ENCODE data around the gene PTX3.

Gene PTX3

GRCh38 chr3:157442729-157443128, 6.1 kb downstream of the PTX3 start:
- no peak for DNase-seq (ENCODE audit: low spot score)
- Histone ChIP-seq H2BK120ac (ENCODE audit: low read depth, low read length) (no peak overlapping the region), H3K9ac (ENCODE audit: low read depth, low read length, poor library complexity) (no peak overlapping the region), H3K9me3 (replicated peaks in 1 of 2; ENCODE audit: control insufficient read depth in 2 of 2, insufficient read depth in 1 of 2, low read depth in 1 of 2, low read length in 2 of 2) (peaks cover 0 to 48% of the 10 kb centered on the region in 2 donors), H2AK5ac (ENCODE audit: low read depth, low read length) (no peak overlapping the region), H3K4ac (ENCODE audit: low read length) (no peak overlapping the region), H3K36me3 (replicated peaks in 1 of 2; ENCODE audit: control insufficient read depth in 2 of 2, insufficient read depth in 2 of 2, low read length in 2 of 2) (peaks cover 7 to 71% of the 10 kb centered on the region in 2 donors), H3K4me1 (ENCODE audit: control insufficient read depth in 2 of 2, insufficient read depth in 1 of 2, low read depth in 1 of 2, low read length in 2 of 2) (peaks cover 7 to 22% of the 10 kb centered on the region in 2 donors), H3K4me3 (ENCODE audit: low read length in 2 of 2) (no peak overlapping the region), H2BK15ac (ENCODE audit: low read length) (no peak overlapping the region), H3K14ac (ENCODE audit: low read length) (no peak overlapping the region), H4K8ac (ENCODE audit: low read depth, low read length) (no peak overlapping the region), H4K91ac (ENCODE audit: low read depth, low read length, poor library complexity) (no peak overlapping the region), H3K27me3 (ENCODE audit: control insufficient read depth in 3 of 3, insufficient read depth in 3 of 3, low read depth in 1 of 3, low read length in 3 of 3) (no peaks in the 10 kb centered on the region), H2BK12ac (ENCODE audit: low read length) (no peak overlapping the region), H2BK5ac (ENCODE audit: low read length) (no peak overlapping the region), H2AFZ (ENCODE audit: low read length) (no peak overlapping the region), H3K18ac (ENCODE audit: low read length) (no peak overlapping the region), H3K4me2 (ENCODE audit: insufficient read depth, low read length, poor library complexity, severe bottlenecking) (no peak overlapping the region), H3K79me1 (ENCODE audit: low read depth, low read length) (no peaks in the 10 kb centered on the region), H3K23ac (ENCODE audit: low read depth, low read length, poor library complexity) (no peak overlapping the region), H3K27ac (replicated peaks; ENCODE audit: low read length) (no peak overlapping the region)
- no CpG with 5 or more reads among the region's 2 CpGs for WGBS, 2 donors (ENCODE audit: extremely low coverage in 2 of 2, insufficient read length in 2 of 2, insufficient replicate concordance in 1 of 2)

DNA sequence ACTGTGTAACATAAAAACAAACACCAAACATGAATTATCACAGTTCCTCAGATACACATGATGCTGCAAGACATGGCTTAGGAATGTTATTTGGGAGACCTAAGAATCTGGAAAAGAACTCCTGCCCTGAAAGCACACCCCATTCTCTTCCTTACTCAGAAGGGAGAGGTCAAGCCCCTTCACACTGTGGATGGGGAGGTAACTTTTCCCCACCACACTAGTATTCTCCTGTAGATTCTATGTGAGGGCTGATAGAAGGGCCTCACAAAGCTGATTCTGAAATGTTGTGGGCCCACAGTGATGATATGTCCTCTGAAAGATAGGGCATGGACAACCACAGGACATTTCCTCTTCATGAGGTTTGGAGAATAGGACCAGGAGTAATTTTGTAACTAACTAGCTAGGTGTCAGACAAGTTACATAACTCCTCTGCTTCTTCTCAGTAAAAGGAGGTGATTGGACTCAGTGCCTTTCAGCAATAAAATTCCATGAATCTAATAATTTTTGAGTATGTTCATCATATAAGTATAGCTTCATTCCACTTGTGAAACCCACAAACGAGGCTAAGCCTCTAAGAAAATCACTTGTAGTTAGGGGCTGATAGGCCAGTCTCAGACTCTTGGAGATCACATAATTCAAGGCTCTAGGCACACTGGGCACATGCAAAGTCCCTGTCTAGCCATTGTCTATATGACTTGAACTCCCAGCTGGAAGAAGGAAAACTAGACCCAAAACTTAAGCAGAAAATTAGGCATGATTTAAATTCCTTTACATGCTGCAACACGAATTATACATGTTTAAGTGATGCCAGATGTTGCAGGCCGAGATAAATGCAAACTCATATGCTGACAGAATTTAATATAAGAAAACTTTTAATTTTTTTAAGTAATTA, 7.5 kb downstream of the PTX3 start:
- no peak overlapping the region for H3K27ac ChIP-seq (replicated peaks; ENCODE audit: low read length)
- H3K79me1 ChIP-seq (ENCODE audit: low read depth, low read length) = no peaks in the 10 kb centered on the region
- WGBS, 2 donors (ENCODE audit: extremely low coverage in 2 of 2, insufficient read length in 2 of 2, insufficient replicate concordance in 1 of 2) = no CpG with 5 or more reads among the region's 3 CpGs

DNA sequence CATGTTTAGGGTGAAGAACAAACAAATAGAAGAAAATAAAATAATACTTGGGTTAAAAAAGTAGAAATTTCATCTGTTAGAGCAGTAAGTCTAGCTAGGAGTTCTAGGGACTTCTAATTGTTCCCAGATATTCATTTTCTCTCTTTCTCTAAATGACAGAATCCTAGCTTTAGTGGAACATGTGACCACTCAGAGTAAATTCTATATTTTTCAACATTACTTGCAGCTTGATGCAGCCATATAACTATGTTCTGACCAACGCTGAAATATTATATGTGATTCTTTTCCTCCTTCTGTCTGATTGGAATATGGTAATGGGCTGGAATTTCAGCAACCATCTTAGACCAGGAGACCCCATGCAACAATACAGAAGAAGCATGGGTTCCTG, 8.1 kb downstream of the PTX3 start:
- H2BK5ac ChIP-seq (ENCODE audit: low read length) = no peak overlapping the region
- H3K4me3 ChIP-seq (ENCODE audit: low read length in 2 of 2) = no peak overlapping the region
- H2BK120ac ChIP-seq (ENCODE audit: low read depth, low read length) = no peak overlapping the region
- H3K9me3 ChIP-seq (replicated peaks in 1 of 2; ENCODE audit: control insufficient read depth in 2 of 2, insufficient read depth in 1 of 2, low read depth in 1 of 2, low read length in 2 of 2) = peaks cover 0 to 60% of the 10 kb centered on the region in 2 donors
- H2BK15ac ChIP-seq (ENCODE audit: low read length) = no peak overlapping the region
- no peak overlapping the region for H2AFZ ChIP-seq (ENCODE audit: low read length)
- DNase-seq (ENCODE audit: low spot score) = no peak
- H3K18ac ChIP-seq (ENCODE audit: low read length) = no peak overlapping the region
- no peak overlapping the region for H2BK12ac ChIP-seq (ENCODE audit: low read length)
- peaks cover 7 to 50% of the 10 kb centered on the region in 2 donors for H3K36me3 ChIP-seq (replicated peaks in 1 of 2; ENCODE audit: control insufficient read depth in 2 of 2, insufficient read depth in 2 of 2, low read length in 2 of 2)
- H2AK5ac ChIP-seq (ENCODE audit: low read depth, low read length) = no peak overlapping the region
- H3K79me1 ChIP-seq (ENCODE audit: low read depth, low read length) = no peaks in the 10 kb centered on the region
- H3K27me3 ChIP-seq (ENCODE audit: control insufficient read depth in 3 of 3, insufficient read depth in 3 of 3, low read depth in 1 of 3, low read length in 3 of 3) = no peaks in the 10 kb centered on the region
- peaks cover 5 to 22% of the 10 kb centered on the region in 2 donors for H3K4me1 ChIP-seq (ENCODE audit: control insufficient read depth in 2 of 2, insufficient read depth in 1 of 2, low read depth in 1 of 2, low read length in 2 of 2)
- no peak overlapping the region for H3K4ac ChIP-seq (ENCODE audit: low read length)
- no peak overlapping the region for H3K23ac ChIP-seq (ENCODE audit: low read depth, low read length, poor library complexity)
- H4K91ac ChIP-seq (ENCODE audit: low read depth, low read length, poor library complexity) = no peak overlapping the region
- no peak overlapping the region for H3K27ac ChIP-seq (replicated peaks; ENCODE audit: low read length)
- H4K8ac ChIP-seq (ENCODE audit: low read depth, low read length) = no peak overlapping the region
- H3K9ac ChIP-seq (ENCODE audit: low read depth, low read length, poor library complexity) = no peak overlapping the region
- H3K4me2 ChIP-seq (ENCODE audit: insufficient read depth, low read length, poor library complexity, severe bottlenecking) = no peak overlapping the region
- no peak overlapping the region for H3K14ac ChIP-seq (ENCODE audit: low read length)
- no CpG with 5 or more reads among the region's 1 CpG for WGBS, 2 donors (ENCODE audit: extremely low coverage in 2 of 2, insufficient read length in 2 of 2, insufficient replicate concordance in 1 of 2)

More for the DNA sequence above, 7.5 kb downstream of the PTX3 start:
- no peak for DNase-seq (ENCODE audit: low spot score)
- Histone ChIP-seq H2BK15ac (ENCODE audit: low read length) (no peak overlapping the region), H3K4me2 (ENCODE audit: insufficient read depth, low read length, poor library complexity, severe bottlenecking) (no peak overlapping the region), H2AFZ (ENCODE audit: low read length) (no peak overlapping the region), H4K91ac (ENCODE audit: low read depth, low read length, poor library complexity) (no peak overlapping the region), H3K9me3 (replicated peaks in 1 of 2; ENCODE audit: control insufficient read depth in 2 of 2, insufficient read depth in 1 of 2, low read depth in 1 of 2, low read length in 2 of 2) (peaks cover 0 to 60% of the 10 kb centered on the region in 2 donors), H2BK12ac (ENCODE audit: low read length) (no peak overlapping the region), H4K8ac (ENCODE audit: low read depth, low read length) (no peak overlapping the region), H3K36me3 (replicated peaks in 1 of 2; ENCODE audit: control insufficient read depth in 2 of 2, insufficient read depth in 2 of 2, low read length in 2 of 2) (peaks cover 7 to 56% of the 10 kb centered on the region in 2 donors), H3K4ac (ENCODE audit: low read length) (no peak overlapping the region), H3K9ac (ENCODE audit: low read depth, low read length, poor library complexity) (no peak overlapping the region), H3K4me3 (ENCODE audit: low read length in 2 of 2) (no peak overlapping the region), H2BK5ac (ENCODE audit: low read length) (no peak overlapping the region), H3K23ac (ENCODE audit: low read depth, low read length, poor library complexity) (no peak overlapping the region), H2AK5ac (ENCODE audit: low read depth, low read length) (no peak overlapping the region), H3K18ac (ENCODE audit: low read length) (no peak overlapping the region), H3K4me1 (ENCODE audit: control insufficient read depth in 2 of 2, insufficient read depth in 1 of 2, low read depth in 1 of 2, low read length in 2 of 2) (peaks cover 7 to 22% of the 10 kb centered on the region in 2 donors), H3K27me3 (ENCODE audit: control insufficient read depth in 3 of 3, insufficient read depth in 3 of 3, low read depth in 1 of 3, low read length in 3 of 3) (no peaks in the 10 kb centered on the region), H2BK120ac (ENCODE audit: low read depth, low read length) (no peak overlapping the region), H3K14ac (ENCODE audit: low read length) (no peak overlapping the region)

GRCh38 chr3:157445857-157446256, 9.2 kb downstream of the PTX3 start:
- DNase-seq (ENCODE audit: low spot score) = no peak
- H3K4ac ChIP-seq (ENCODE audit: low read length) = no peak overlapping the region
- H3K27me3 ChIP-seq (ENCODE audit: control insufficient read depth in 3 of 3, insufficient read depth in 3 of 3, low read depth in 1 of 3, low read length in 3 of 3) = no peaks in the 10 kb centered on the region

More at GRCh38 chr3:157445857-157446256, 9.2 kb downstream of the PTX3 start:
- Histone ChIP-seq H2AFZ (ENCODE audit: low read length) (no peak overlapping the region), H2BK120ac (ENCODE audit: low read depth, low read length) (no peak overlapping the region), H3K9me3 (replicated peaks in 1 of 2; ENCODE audit: control insufficient read depth in 2 of 2, insufficient read depth in 1 of 2, low read depth in 1 of 2, low read length in 2 of 2) (peaks cover 0 to 52% of the 10 kb centered on the region in 2 donors), H3K4me1 (ENCODE audit: control insufficient read depth in 2 of 2, insufficient read depth in 1 of 2, low read depth in 1 of 2, low read length in 2 of 2) (peaks cover 5 to 20% of the 10 kb centered on the region in 2 donors), H3K9ac (ENCODE audit: low read depth, low read length, poor library complexity) (no peak overlapping the region), H3K27ac (replicated peaks; ENCODE audit: low read length) (no peak overlapping the region), H4K91ac (ENCODE audit: low read depth, low read length, poor library complexity) (no peak overlapping the region), H3K23ac (ENCODE audit: low read depth, low read length, poor library complexity) (no peak overlapping the region), H3K18ac (ENCODE audit: low read length) (no peak overlapping the region), H3K4me3 (ENCODE audit: low read length in 2 of 2) (no peak overlapping the region), H3K79me1 (ENCODE audit: low read depth, low read length) (no peaks in the 10 kb centered on the region), H3K36me3 (replicated peaks in 1 of 2; ENCODE audit: control insufficient read depth in 2 of 2, insufficient read depth in 2 of 2, low read length in 2 of 2) (peaks cover 6 to 40% of the 10 kb centered on the region in 2 donors), H3K14ac (ENCODE audit: low read length) (no peak overlapping the region), H4K8ac (ENCODE audit: low read depth, low read length) (no peak overlapping the region), H3K4me2 (ENCODE audit: insufficient read depth, low read length, poor library complexity, severe bottlenecking) (no peak overlapping the region), H2BK15ac (ENCODE audit: low read length) (no peak overlapping the region), H2BK5ac (ENCODE audit: low read length) (no peak overlapping the region), H2AK5ac (ENCODE audit: low read depth, low read length) (no peak overlapping the region), H2BK12ac (ENCODE audit: low read length) (no peak overlapping the region)
- no CpG with 5 or more reads among the region's 1 CpG for WGBS, 2 donors (ENCODE audit: extremely low coverage in 2 of 2, insufficient read length in 2 of 2, insufficient replicate concordance in 1 of 2)

Measured in neuronal stem cell (in vitro differentiated cells).